Neutrophil (primary cell): ENCODE data around the gene APBA2.

Experiments used
- H3K27ac ChIP-seq: fragments of 200-600 bp; sonication (generic); 2 replicates; pipeline ENCODE4 v1.5.1; 2016; ENCODE audit warnings: mild to moderate bottlenecking, moderate library complexity
- H3K27me3 ChIP-seq: fragments of 200-600 bp; sonication (generic); 2 replicates; pipeline ENCODE4 v1.6.0; 2016; ENCODE audit warnings: mild to moderate bottlenecking
- H3K36me3 ChIP-seq: fragments of 200-600 bp; sonication (generic); 2 replicates; pipeline ENCODE4 v1.5.1; 2017
- H3K4me1 ChIP-seq, 2 experiments: fragments of 200-600 bp in 1 of 2; sonication (generic) in 1 of 2; 1 replicate in 1 of 2; 2 replicates in 1 of 2; pipeline versions ENCODE4 v1.5.1 to v1.6.1; 2013 to 2016; ENCODE audit warnings: low read depth in 1 of 2, low read length in 1 of 2, mild to moderate bottlenecking in 1 of 2, moderate library complexity in 1 of 2; ENCODE audit not compliant: control insufficient read depth in 1 of 2, insufficient read depth in 1 of 2
- H3K4me3 ChIP-seq, 2 experiments: fragments of 200-600 bp in 1 of 2; sonication (generic) in 1 of 2; 1 replicate in 1 of 2; 2 replicates in 1 of 2; pipeline ENCODE4 v1.5.1; 2013 to 2016; ENCODE audit warnings: low read depth in 1 of 2, low read length in 1 of 2, mild to moderate bottlenecking in 1 of 2, moderate library complexity in 1 of 2
- H3K9me3 ChIP-seq: fragments of 200-600 bp; sonication (generic); 2 replicates; pipeline ENCODE4 v1.5.1; 2016
- CTCF ChIP-seq: fragments of 200-600 bp; sonication (generic); IDR thresholded peaks from 2 replicates; pipeline ENCODE4 v1.5.1; 2016; ENCODE audit warnings: antibody characterized with exemption

Gene APBA2

GRCh38 chr15:28985316-28985645 is 99.5 kb downstream of the APBA2 start:
- H3K27me3 ChIP-seq, result no peaks in the 10 kb centered on the region
- H3K36me3 ChIP-seq, result no peaks in the 10 kb centered on the region
- H3K4me1 ChIP-seq, result no peaks in the 10 kb centered on the region
- no peak overlapping the region for H3K4me3 ChIP-seq
- H3K9me3 ChIP-seq, result no peaks in the 10 kb centered on the region
- no peak overlapping the region for H3K27ac ChIP-seq
- no peak for TF ChIP-seq CTCF

- Histone ChIP-seq H3K4me1 (no peaks in the 10 kb centered on the region), H3K27me3 (no peaks in the 10 kb centered on the region), H3K4me3 (no peak overlapping the region), H3K36me3 (no peaks in the 10 kb centered on the region), H3K27ac (no peak overlapping the region), H3K9me3 (no peaks in the 10 kb centered on the region)
- TF ChIP-seq CTCF, result no peak
These were observed 99.9 kb downstream of the APBA2 start for GRCh38 chr15:28985691-28986090.

GRCh38 chr15:28986108-28986507 is 100.3 kb downstream of the APBA2 start:
- no peak for TF ChIP-seq CTCF
- Histone ChIP-seq H3K4me3 (no peak overlapping the region), H3K36me3 (no peaks in the 10 kb centered on the region), H3K4me1 (no peaks in the 10 kb centered on the region), H3K27me3 (no peaks in the 10 kb centered on the region), H3K9me3 (no peaks in the 10 kb centered on the region), H3K27ac (no peak overlapping the region)

- H3K9me3 ChIP-seq, result no peaks in the 10 kb centered on the region
- H3K27me3 ChIP-seq, result no peaks in the 10 kb centered on the region
- H3K27ac ChIP-seq, result no peak overlapping the region
- H3K4me1 ChIP-seq, result no peaks in the 10 kb centered on the region
- no peak overlapping the region for H3K4me3 ChIP-seq
- H3K36me3 ChIP-seq, result no peaks in the 10 kb centered on the region
- TF ChIP-seq CTCF, result no peak
These were observed 101.0 kb downstream of the APBA2 start for GRCh38 chr15:28986726-28987125.

DNA sequence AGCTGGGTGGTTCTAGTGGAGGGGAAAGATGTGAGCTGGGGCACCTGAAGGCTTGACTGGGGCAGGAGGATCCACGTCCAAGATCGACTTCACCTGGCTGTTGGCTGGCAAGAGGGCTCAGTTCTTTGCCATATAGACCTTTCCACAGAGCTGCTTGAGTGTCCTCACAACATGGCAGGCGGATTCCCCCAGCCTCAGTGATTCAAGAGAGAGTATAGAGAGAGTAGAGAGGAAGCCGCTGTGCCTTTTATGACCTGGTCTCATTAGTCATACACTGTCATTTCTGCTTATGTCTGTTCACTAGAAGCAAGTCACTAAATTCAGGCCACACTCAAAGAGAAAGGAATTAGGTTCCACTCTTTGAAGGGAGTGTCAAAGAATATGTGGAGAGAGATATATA is 101.6 kb downstream of the APBA2 start:
- H3K27me3 ChIP-seq, result no peaks in the 10 kb centered on the region
- no peaks in the 10 kb centered on the region for H3K36me3 ChIP-seq
- no peaks in the 10 kb centered on the region for H3K4me1 ChIP-seq
- TF ChIP-seq CTCF, result no peak
- H3K9me3 ChIP-seq, result no peaks in the 10 kb centered on the region
- H3K27ac ChIP-seq, result no peak overlapping the region
- H3K4me3 ChIP-seq, result no peak overlapping the region

DNA sequence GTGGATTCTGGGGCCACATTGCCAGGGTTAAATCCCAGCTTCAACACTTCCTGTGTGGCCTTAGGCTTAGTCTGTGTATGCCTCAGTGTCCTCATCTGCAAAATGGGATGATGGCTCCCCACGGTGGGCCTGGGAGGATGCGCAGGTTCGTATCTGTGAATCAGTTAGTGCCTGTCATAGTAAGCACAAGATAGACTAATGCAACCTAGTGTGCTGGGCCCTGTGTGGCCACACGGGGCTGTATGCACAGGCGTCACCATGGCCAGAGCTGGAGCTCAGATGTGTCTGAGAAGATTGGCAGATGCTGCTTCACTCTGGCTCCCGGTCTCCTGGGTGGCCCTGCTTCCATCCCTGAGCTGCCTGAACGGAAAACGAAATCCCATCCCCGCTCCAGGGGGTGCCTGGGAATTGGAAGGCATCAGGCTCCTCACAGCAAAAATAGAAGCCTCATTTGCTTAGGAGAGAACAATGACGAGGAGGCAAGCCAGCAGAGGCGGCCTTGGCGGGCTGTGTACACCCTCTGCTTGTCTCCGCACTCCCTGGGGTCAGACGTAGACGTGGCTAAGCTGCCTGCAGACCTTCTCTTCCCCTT is 103.6 kb downstream of the APBA2 start:
- Histone ChIP-seq H3K9me3 (no peaks in the 10 kb centered on the region), H3K4me1 (no peaks in the 10 kb centered on the region), H3K4me3 (no peak overlapping the region), H3K27me3 (no peaks in the 10 kb centered on the region), H3K27ac (no peak overlapping the region), H3K36me3 (no peaks in the 10 kb centered on the region)
- no peak for TF ChIP-seq CTCF
